ENCODE measurements around the gene PLA2G4E.

The PLA2G4E gene

DNA sequence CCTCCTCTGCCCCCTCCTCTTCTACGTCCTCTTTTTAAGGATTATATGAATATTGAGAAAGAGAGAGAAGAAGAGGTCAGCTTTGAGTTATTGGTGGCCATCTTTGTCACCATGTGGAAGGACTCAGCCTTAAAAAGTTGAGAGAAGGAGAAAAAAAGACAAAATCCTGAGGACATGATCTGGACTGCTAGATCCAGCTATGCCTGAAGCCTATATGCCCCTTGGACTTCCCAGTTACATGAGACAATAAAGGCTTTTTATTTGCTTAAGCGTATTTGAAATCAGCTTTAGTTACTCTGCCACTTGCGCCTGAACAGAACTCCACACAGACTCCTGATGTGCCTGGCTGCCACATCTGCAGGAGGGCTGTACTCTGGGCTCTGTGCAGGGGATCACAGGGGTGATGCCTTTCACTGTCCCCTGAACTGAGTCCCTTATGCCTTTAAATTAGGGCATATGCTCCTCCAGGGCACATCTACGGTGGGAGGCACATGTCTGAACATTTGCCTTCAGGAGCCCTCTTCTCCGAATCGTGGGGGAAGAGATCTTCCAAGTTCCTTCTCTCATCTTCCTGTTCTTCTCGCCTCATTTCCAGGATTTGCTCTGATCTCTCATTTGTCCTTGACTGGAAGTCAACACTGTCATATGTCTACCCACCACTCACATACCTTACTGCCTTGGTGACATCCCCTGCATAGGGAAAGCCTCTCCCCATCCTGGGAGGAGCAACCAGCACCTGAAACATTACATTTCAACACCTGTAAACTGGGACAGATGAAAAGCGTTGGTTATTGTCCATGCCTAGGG is 14.0 kb upstream of the PLA2G4E start:
- in situ Hi-C loops (cut with HindIII; ENCODE audit: low pct_ligation_motif_present, low sequenced_read_pairs) = no loop called here
- Histone ChIP-seq H3K27me3 (replicated peaks) (no peaks in the 10 kb centered on the region), H3K27ac (no peak overlapping the region)

DNA sequence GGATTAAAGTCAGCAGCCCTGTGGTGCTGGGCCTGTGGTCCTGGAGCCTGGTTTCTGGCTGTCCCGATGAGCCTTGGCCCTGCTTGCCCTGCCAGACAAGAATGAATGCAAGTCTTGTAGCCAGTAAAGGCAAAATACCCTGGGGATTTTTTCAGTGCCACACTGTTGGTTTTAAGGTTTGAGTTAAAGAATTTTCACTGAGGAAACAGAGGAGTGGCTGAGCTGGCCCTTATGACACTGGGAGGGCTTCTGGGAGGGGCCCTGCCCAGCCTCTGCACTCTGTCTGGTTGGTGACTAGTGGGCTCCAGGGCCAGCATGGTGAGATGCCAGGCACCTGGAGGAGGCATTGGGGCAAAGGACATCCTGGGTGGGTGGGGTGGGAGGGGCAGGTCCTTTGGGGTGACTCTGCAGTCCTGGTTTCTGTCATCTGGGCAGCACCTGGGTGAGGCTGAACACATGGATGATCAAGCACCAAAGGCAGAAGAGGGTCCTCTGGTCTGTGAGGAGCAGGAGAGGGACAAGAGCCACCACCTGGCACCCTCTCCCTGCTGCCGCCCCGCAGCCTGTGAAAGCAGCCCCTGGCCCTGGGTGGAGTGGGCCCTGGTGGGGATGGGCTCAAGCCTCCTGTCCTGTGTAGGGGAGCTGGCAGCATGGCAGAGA is 12.5 kb upstream of the PLA2G4E start:
- H3K27ac ChIP-seq = no peak overlapping the region
- DNase-seq = no peak
- in situ Hi-C loops (cut with HindIII; ENCODE audit: low pct_ligation_motif_present, low sequenced_read_pairs) = no loop called here
- no peaks in the 10 kb centered on the region for H3K27me3 ChIP-seq (replicated peaks)
- H3K36me3 ChIP-seq (replicated peaks) = no peaks in the 10 kb centered on the region
- TF ChIP-seq, protein P1, sequence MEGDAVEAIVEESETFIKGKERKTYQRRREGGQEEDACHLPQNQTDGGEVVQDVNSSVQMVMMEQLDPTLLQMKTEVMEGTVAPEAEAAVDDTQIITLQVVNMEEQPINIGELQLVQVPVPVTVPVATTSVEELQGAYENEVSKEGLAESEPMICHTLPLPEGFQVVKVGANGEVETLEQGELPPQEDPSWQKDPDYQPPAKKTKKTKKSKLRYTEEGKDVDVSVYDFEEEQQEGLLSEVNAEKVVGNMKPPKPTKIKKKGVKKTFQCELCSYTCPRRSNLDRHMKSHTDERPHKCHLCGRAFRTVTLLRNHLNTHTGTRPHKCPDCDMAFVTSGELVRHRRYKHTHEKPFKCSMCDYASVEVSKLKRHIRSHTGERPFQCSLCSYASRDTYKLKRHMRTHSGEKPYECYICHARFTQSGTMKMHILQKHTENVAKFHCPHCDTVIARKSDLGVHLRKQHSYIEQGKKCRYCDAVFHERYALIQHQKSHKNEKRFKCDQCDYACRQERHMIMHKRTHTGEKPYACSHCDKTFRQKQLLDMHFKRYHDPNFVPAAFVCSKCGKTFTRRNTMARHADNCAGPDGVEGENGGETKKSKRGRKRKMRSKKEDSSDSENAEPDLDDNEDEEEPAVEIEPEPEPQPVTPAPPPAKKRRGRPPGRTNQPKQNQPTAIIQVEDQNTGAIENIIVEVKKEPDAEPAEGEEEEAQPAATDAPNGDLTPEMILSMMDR (IDR thresholded peaks at IDR 0.05; ENCODE audit: low read depth, low read length, missing control alignments) = no peak
- no peak overlapping the region for H3K4me3 ChIP-seq (ENCODE audit: low read depth, low read length)

More for the DNA sequence above, 14.0 kb upstream of the PLA2G4E start:
- TF ChIP-seq, protein P1 (IDR thresholded peaks at IDR 0.05; ENCODE audit: low read depth, low read length, missing control alignments) = no peak
- no peak for DNase-seq
- Histone ChIP-seq H3K4me3 (ENCODE audit: low read depth, low read length) (no peak overlapping the region), H3K36me3 (replicated peaks) (no peaks in the 10 kb centered on the region)

DNA sequence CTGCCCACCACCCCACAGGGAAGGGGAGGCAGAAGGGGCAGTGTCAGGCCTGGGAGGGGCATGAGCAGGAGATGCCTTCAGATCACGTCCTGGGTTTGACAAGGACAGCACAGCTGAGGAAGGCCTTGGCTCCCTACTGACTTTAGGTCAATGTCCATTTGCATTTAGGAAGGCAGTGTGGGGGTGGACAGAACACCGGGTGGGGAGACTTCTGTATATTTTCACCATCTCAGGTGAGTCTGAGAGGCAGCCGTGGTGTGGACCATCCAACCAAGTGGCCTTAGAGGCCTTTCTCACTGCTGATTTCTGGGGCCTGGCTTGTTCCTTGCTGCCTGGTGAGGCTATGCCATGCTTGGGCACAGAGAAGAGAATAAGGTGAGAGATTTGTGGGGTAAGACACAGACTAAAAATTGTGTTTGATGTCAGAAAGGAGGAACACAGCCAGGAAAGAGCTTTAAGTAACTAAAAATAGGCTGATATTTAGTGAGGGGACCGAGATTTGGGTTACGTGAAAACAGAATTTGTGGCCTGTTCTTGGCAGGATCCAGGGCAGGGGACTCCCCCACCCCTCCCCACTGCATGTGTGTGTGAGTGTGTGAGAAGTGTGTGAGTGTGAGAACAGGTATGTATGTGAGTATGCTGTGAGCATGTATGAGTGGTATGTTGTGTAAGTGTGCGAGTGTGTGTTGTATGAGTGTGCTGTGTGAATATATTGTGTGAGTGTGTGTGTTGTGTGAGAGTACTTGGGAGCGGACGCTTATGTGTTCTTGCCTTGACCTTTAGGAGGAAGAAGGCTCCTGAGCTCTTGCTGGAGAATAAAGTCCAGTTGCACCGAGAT is 11.8 kb upstream of the PLA2G4E start:
- TF ChIP-seq, protein P1 (IDR thresholded peaks at IDR 0.05; ENCODE audit: low read depth, low read length, missing control alignments) = no peak
- no peak for DNase-seq
- in situ Hi-C loops (cut with HindIII; ENCODE audit: low pct_ligation_motif_present, low sequenced_read_pairs) = no loop called here
- no peak overlapping the region for H3K4me3 ChIP-seq (ENCODE audit: low read depth, low read length)
- H3K36me3 ChIP-seq (replicated peaks) = no peaks in the 10 kb centered on the region
- H3K27me3 ChIP-seq (replicated peaks) = no peaks in the 10 kb centered on the region
- no peak overlapping the region for H3K27ac ChIP-seq

DNA sequence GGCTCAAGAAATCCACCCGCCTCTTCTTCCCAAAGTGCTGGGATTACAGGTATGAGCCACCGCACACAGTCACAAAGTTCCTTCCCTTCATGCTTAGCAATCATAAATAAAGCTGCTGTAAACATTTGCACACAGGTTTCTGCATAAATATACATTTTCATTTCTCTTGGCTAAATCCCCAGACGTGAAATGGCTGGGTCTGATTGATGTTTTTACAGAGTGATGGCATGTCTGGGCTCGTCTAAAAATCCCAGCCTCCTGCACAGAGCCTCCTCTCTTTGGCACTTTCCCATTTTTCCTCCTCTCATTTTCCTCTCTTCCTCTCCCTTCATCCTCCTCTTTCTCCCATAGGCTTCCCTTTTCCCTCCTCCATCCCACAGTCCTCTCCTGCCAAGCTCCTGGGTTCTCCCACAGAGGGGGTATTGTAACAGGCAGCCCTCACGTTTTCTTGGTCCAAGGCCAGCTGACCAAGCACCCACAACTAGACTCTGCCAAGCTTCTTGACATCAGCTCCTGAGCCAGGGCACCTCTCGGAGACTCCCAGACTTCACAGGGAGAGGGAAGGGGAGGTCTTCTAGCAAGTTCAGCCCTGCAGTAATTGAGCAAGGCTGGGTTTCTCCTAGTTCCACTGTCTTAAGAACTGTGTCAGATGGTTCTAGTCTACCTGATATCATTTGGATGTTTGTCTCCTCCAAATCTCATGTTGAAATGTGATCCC is 10.5 kb upstream of the PLA2G4E start:
- DNase-seq = no peak
- Histone ChIP-seq H3K27ac (no peak overlapping the region), H3K36me3 (replicated peaks) (no peaks in the 10 kb centered on the region), H3K4me3 (ENCODE audit: low read depth, low read length) (no peak overlapping the region), H3K27me3 (replicated peaks) (no peaks in the 10 kb centered on the region)
- in situ Hi-C loops (cut with HindIII; ENCODE audit: low pct_ligation_motif_present, low sequenced_read_pairs) = no loop called here
- TF ChIP-seq, protein P1 (IDR thresholded peaks at IDR 0.05; ENCODE audit: low read depth, low read length, missing control alignments) = no peak

DNA sequence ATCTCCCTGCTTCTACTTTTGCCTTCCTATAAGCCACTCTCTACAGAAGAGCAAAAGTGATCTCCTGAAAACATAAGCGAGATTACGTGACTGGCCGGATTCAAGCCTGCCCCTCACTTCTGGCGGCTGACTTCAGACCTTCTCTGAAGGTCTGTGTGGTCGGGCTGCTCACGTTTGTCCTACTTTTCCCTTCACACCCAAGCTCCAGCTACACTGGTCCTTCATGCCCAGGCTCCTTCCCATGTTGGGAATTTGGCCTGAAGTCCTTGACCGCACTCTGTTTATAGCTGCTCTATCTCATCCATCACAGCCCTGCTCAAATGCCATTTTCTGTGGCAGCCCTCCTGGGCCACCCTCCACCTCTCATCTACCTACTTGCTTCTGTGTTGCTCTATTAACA is 6.7 kb upstream of the PLA2G4E start:
- H3K27me3 ChIP-seq (replicated peaks) = no peaks in the 10 kb centered on the region
- H3K36me3 ChIP-seq (replicated peaks) = no peaks in the 10 kb centered on the region
- in situ Hi-C loops (cut with HindIII; ENCODE audit: low pct_ligation_motif_present, low sequenced_read_pairs) = no loop called here
- TF ChIP-seq, protein P1 (IDR thresholded peaks at IDR 0.05; ENCODE audit: low read depth, low read length, missing control alignments) = no peak
- no peak overlapping the region for H3K27ac ChIP-seq
- no peak overlapping the region for H3K4me3 ChIP-seq (ENCODE audit: low read depth, low read length)
- DNase-seq = no peak
